ENCODE measurements around the gene CELF1.

DNA sequence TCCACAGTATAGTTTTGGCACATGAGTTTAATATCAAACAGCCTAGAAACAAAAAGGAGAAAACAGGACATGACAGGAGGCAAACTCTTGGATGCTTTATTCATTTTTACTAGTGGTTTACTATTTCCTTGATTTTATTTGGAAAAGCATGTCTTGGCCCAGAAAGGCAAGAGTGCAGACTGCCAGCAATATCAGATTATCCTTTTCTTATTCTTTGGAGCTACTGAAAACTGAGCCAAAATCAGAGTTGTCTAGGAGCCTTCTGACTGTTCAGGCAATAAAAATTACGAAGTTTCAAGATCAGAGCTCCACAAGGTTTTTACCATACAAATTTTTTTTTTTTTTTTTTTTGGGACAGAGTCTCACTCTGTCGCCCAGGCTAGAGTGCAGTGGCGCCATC lies 16.0 kb downstream of the CELF1 start:
- TF ChIP-seq ZNF274 (IDR thresholded peaks at IDR 0.05; ENCODE audit: low read depth, low read length): no peak
- no peak for TF ChIP-seq YY1 (IDR thresholded peaks at IDR 0.05; ENCODE audit: insufficient read depth, insufficient read length)
- no peak for TF ChIP-seq SUZ12 (IDR thresholded peaks at IDR 0.05; ENCODE audit: extremely low read depth, insufficient read depth, insufficient read length)

Measured in NT2/D1 (cell line).